GM12878 (cell line): ENCODE results near the gene IFNAR2. TPM values are rescaled to one million over a fixed set of nuclear protein-coding genes. Genes with fewer than 3 reads are reported as not detected.

Experiments
- ATAC-seq: fragments of 200-7000 bp; cut with Tn5 transposase; 3 replicates; pipeline ENCODE4 v1.9.1; 2020; ENCODE audit warnings: mild to moderate bottlenecking, moderate library complexity
- BruUV-seq: library from RNA; stranded (reverse); fragments of 400-500 nt; replicated peaks from 2 replicates; lab custom pipeline; 2021; lab: Mats Ljungman, UMichigan
- CTCF ChIA-PET: fragments of 300-600 bp; sonication (Branson Sonifier 250); formaldehyde crosslinking; extraction: SDS; loops from one replicate; lab custom pipeline; 2021; ENCODE audit warnings: inconsistent platforms; lab: Yijun Ruan, JAX
- POLR2A ChIA-PET: fragments of 350-600 bp; formaldehyde crosslinking; extraction: SDS; loops from one replicate; lab custom pipeline; 2021; ENCODE audit warnings: inconsistent platforms; lab: Charles Lee
- RAD21 ChIA-PET: fragments of 300-600 bp; sonication (Branson Sonifier 250); formaldehyde crosslinking; loops from one replicate; lab custom pipeline; 2023; ENCODE audit warnings: antibody characterized with exemption; ENCODE audit not compliant: unreplicated experiment; lab: Charles Lee
- SMC1A ChIA-PET: fragments of 300-600 bp; sonication (Branson Sonifier 250); formaldehyde crosslinking; loops from one replicate; lab custom pipeline; 2023; ENCODE audit not compliant: unreplicated experiment, uncharacterized antibody; lab: Charles Lee
- DNase-seq: peaks from one replicate; pipeline ENCODE4 v3.0.0-alpha.2; 2011; ENCODE audit warnings: low read depth, low spot score
- FAIRE-seq: peaks from 3 replicates; lab custom pipeline; 2011; peaks lifted over from hg19 to GRCh38; lab: Jason Lieb, UNC
- H2AFZ ChIP-seq: 2 replicates; pipeline ENCODE4 v1.6.0; 2011; ENCODE audit warnings: low read depth, low read length, control low read depth; ENCODE audit not compliant: control insufficient read depth
- H3K27ac ChIP-seq: 2 replicates; pipeline ENCODE4 v1.5.1; 2011; ENCODE audit warnings: control low read depth; ENCODE audit not compliant: control insufficient read depth, insufficient read depth
- H3K27me3 ChIP-seq, 2 experiments: replicated peaks in 1 of 2; 2 replicates each; pipeline versions ENCODE4 v1.6.0 to v1.6.1; 2011; ENCODE audit warnings: low read length in 1 of 2; ENCODE audit not compliant: control insufficient read depth in 2 of 2, insufficient read depth in 2 of 2
- H3K36me3 ChIP-seq, 2 experiments: 2 replicates each; pipeline ENCODE4 v1.5.1; 2011; ENCODE audit warnings: low read length in 1 of 2; ENCODE audit not compliant: control insufficient read depth in 2 of 2, insufficient read depth in 2 of 2
- H3K4me1 ChIP-seq: 2 replicates; pipeline ENCODE4 v1.6.1; 2011; ENCODE audit warnings: mild to moderate bottlenecking, low read length, moderate library complexity, mixed read lengths; ENCODE audit not compliant: control insufficient read depth, insufficient read depth
- H3K4me2 ChIP-seq: 2 replicates; pipeline ENCODE4 v1.6.0; 2011; ENCODE audit warnings: control low read depth; ENCODE audit not compliant: control insufficient read depth, insufficient read depth
- H3K4me3 ChIP-seq: fragments of 200-600 bp; sonication (generic); 2 replicates; pipeline ENCODE4 v1.5.1; 2016
- H3K79me2 ChIP-seq: 2 replicates; pipeline ENCODE4 v1.6.0; 2011; ENCODE audit warnings: low read length; ENCODE audit not compliant: control insufficient read depth, insufficient read depth
- H3K9ac ChIP-seq: 2 replicates; pipeline ENCODE4 v1.8.0; 2011; ENCODE audit warnings: low read length, control low read depth, mixed read lengths; ENCODE audit not compliant: control insufficient read depth, insufficient read depth
- H3K9me3 ChIP-seq: replicated peaks from 3 replicates; pipeline ENCODE4 v1.5.1; 2011; ENCODE audit warnings: mild to moderate bottlenecking, low read length; ENCODE audit not compliant: control insufficient read depth, insufficient read depth
- H4K20me1 ChIP-seq: 2 replicates; pipeline ENCODE4 v1.6.0; 2011; ENCODE audit not compliant: control insufficient read depth, insufficient read depth
- BCLAF1 ChIP-seq: fragments of 450-650 bp; IDR thresholded peaks from 2 replicates; pipeline ENCODE4 v1.6.1; 2017; ENCODE audit warnings: antibody characterized with exemption, mild to moderate bottlenecking, moderate library complexity
- CHD2 ChIP-seq: IDR thresholded peaks from 2 replicates; pipeline ENCODE4 v1.6.1; 2011; ENCODE audit warnings: low read depth, low read length, improper control_type of control experiment, borderline replicate concordance
- E4F1 ChIP-seq: fragments of 450-650 bp; IDR thresholded peaks from 2 replicates; pipeline ENCODE4 v1.6.1; 2018; ENCODE audit warnings: borderline replicate concordance, mild to moderate bottlenecking; ENCODE audit not compliant: partially characterized antibody
- FOS ChIP-seq: IDR thresholded peaks from 3 replicates; pipeline ENCODE4 v1.6.1; 2011; ENCODE audit warnings: borderline replicate concordance; ENCODE audit not compliant: insufficient read length; ENCODE audit errors: extremely low read depth
- FOXK2 ChIP-seq: fragments of 450-650 bp; IDR thresholded peaks from 2 replicates; pipeline ENCODE4 v1.6.1; 2017; ENCODE audit warnings: mild to moderate bottlenecking, moderate library complexity
- IRF5 ChIP-seq: fragments of 450-650 bp; IDR thresholded peaks from 2 replicates; pipeline ENCODE4 v1.6.1; 2017; ENCODE audit warnings: borderline replicate concordance
- MYB ChIP-seq: fragments of 150-350 bp; IDR thresholded peaks from 2 replicates; pipeline ENCODE4 v1.6.1; 2014; ENCODE audit warnings: mild to moderate bottlenecking, low read depth, low read length, borderline replicate concordance
- NBN ChIP-seq: fragments of 450-650 bp; IDR thresholded peaks from 2 replicates; pipeline ENCODE4 v1.6.1; 2016
- NFIC ChIP-seq: IDR thresholded peaks from 2 replicates; pipeline ENCODE4 v1.6.1; 2012; ENCODE audit warnings: low read depth, mild to moderate bottlenecking, inconsistent platforms, low read length, moderate library complexity
- PKNOX1 ChIP-seq: fragments of 450-650 bp; IDR thresholded peaks from 2 replicates; pipeline ENCODE4 v1.6.1; 2016; ENCODE audit warnings: mild to moderate bottlenecking
- SMAD5 ChIP-seq: IDR thresholded peaks from 2 replicates; pipeline ENCODE4 v1.6.1; 2016; ENCODE audit warnings: antibody characterized with exemption, low read depth
- SMARCA5 ChIP-seq: fragments of 450-650 bp; IDR thresholded peaks from 2 replicates; pipeline ENCODE4 v1.6.1; 2017; ENCODE audit warnings: mild to moderate bottlenecking
- SP1 ChIP-seq: IDR thresholded peaks from one replicate; pipeline ENCODE4 v1.6.1; 2011; ENCODE audit warnings: low read depth, low read length
- TAF1 ChIP-seq: IDR thresholded peaks from 2 replicates; pipeline ENCODE4 v1.6.1; 2011; ENCODE audit warnings: mild to moderate bottlenecking, low read depth, low read length, borderline replicate concordance
- ZSCAN29 ChIP-seq: fragments of 450-650 bp; IDR thresholded peaks from 2 replicates; pipeline ENCODE4 v1.6.1; 2017; ENCODE audit warnings: mild to moderate bottlenecking, moderate library complexity
- WGBS: methylation state at CpG from one replicate; pipeline ENCODE4 v1.1.6; 2016; ENCODE audit warnings: low lambda C conversion rate; ENCODE audit not compliant: insufficient replicate concordance, insufficient coverage; ENCODE audit errors: missing lambda C conversion rate; 5-methylcytosine and 5-hydroxymethylcytosine counted together
- in situ Hi-C: fragments of 300-500 bp; cut with MboI; formaldehyde crosslinking; loops from 9 replicates; pipeline ENCODE4 v1.14.3; 2018; ENCODE audit warnings: mixed read lengths
- intact Hi-C: fragments of 100-400 bp; cut with micrococcal nuclease; formaldehyde crosslinking; loops from one replicate; pipeline ENCODE4 v1.14.2; 2022; ENCODE audit not compliant: unreplicated experiment
- polyA plus RNA-seq, 11 experiments: library from polyadenylated mRNA; depleted of rRNA in 4 of 11; unstranded in 6 of 11; stranded (reverse) in 5 of 11; fragments of >200 nt; fragmentation: Nextera tagmentation in 4 of 11; fragmentation: Illumina TruSeq in 1 of 11; extraction: Ambion mirVana in 4 of 11; extraction: Trizol in 1 of 11; gene quantifications; 1 replicate in 1 of 11; 2 replicates in 10 of 11; pipeline versions ENCODE4 v1.2.1 to v1.2.3, GENCODE V29; 2011 to 2016; ENCODE audit warnings: inconsistent platforms in 2 of 11, missing spikeins in 2 of 11, low read depth in 1 of 11
- total RNA-seq, 4 experiments: library from RNA; depleted of rRNA in 3 of 4; stranded (reverse); fragments of >200 nt in 3 of 4; fragmentation: Illumina TruSeq in 1 of 4; extraction: Trizol in 1 of 4; gene quantifications; 2 replicates each; pipeline versions ENCODE4 v1.2.1 to v1.2.3, GENCODE V29; 2013 to 2021

Gene IFNAR2
- total and polyA plus RNA-seq, 10 of the 15 experiments (the other 5 are each of a cell fraction or from before 2014, with no cell fraction given): 8.5 to 99.7 (median 58.1) TPM

GRCh38 chr21:33236766-33237165 is 7.0 kb downstream of the IFNAR2 start:
- in situ Hi-C loops (no loop called here), intact Hi-C loops (loop anchor here (10.0 kb wide), 1 partner anchor 308 kb away; the partner anchor contains the start of genes GART and SON)
- WGBS: 96% methylated on average over 2 of the region's 2 CpGs
- Histone ChIP-seq H2AFZ (no peak overlapping the region), H3K4me2 (peak overlapping the region; percentile 82), H3K27me3 (no peaks in the 10 kb centered on the region), H4K20me1 (no peaks in the 10 kb centered on the region), H3K9me3 (no peaks in the 10 kb centered on the region), H3K4me3 (no peak overlapping the region; the same call in 1 of the 2 replicates), H3K9ac (peak overlapping the region; percentile 57; the same call in 1 of the 2 replicates), H3K36me3 (peaks cover 0 to 3% of the 10 kb centered on the region in 2 experiments; a peak in 1 of 4 replicates), H3K4me1 (peaks cover 52% of the 10 kb centered on the region), H3K27ac (peak overlapping the region; percentile 86), H3K79me2 (peaks cover 81% of the 10 kb centered on the region)
- POLR2A ChIA-PET: interaction anchor here (0.6 to 5.1 kb wide), 6 partner anchors 9 to 139 kb away, joined by 3 to 40 read pairs (median 4); partner anchors contain the start of gene IL10RB
- BruUV-seq: no TSS peak
- FAIRE-seq: no peak
- no peak for DNase-seq
- SMC1A ChIA-PET: interaction anchor here (0.6 to 8.0 kb wide), 10 partner anchors 9 to 168 kb away, joined by 3 to 92 read pairs (median 3); partner anchors contain the start of genes IFNAR1, IFNAR2 and IL10RB
- ATAC-seq: no peak
- CTCF ChIA-PET: interaction anchor here (0.6 to 2.0 kb wide), 5 partner anchors 40 to 144 kb away, joined by 3 to 7 read pairs (median 4); no protein-coding TSS in a partner anchor
- RAD21 ChIA-PET: interaction anchor here (0.9 to 5.2 kb wide), 3 partner anchors 9 to 33 kb away, joined by 5 to 51 read pairs (median 50); partner anchors contain the start of gene IL10RB
- TF ChIP-seq SMARCA5: no peak
- no peak for TF ChIP-seq PKNOX1
- TF ChIP-seq BCLAF1: no peak
- no peak for TF ChIP-seq NFIC
- TF ChIP-seq FOXK2: no peak
- no peak for TF ChIP-seq ZSCAN29
- TF ChIP-seq NBN: no peak
- no peak for TF ChIP-seq SMAD5
- TF ChIP-seq E4F1: no peak
- TF ChIP-seq CHD2: no peak
- TF ChIP-seq MYB: no peak
- TF ChIP-seq FOS: no peak
- TF ChIP-seq SP1: no peak
- no peak for TF ChIP-seq TAF1
- no peak for TF ChIP-seq IRF5
